Measurements from ENCODE around the gene CHEK2. TPM values are rescaled to one million over a fixed set of nuclear protein-coding genes. Genes with fewer than 3 reads are reported as not detected.
"Not testable (repeated sequence)": the region's sequence is repeated elsewhere in the genome, so short reads cannot be mapped to it uniquely, and the experiment has no call there.

Gene CHEK2
- total RNA-seq, 1 donor from 2014 or later, result 10.9 TPM

DNA sequence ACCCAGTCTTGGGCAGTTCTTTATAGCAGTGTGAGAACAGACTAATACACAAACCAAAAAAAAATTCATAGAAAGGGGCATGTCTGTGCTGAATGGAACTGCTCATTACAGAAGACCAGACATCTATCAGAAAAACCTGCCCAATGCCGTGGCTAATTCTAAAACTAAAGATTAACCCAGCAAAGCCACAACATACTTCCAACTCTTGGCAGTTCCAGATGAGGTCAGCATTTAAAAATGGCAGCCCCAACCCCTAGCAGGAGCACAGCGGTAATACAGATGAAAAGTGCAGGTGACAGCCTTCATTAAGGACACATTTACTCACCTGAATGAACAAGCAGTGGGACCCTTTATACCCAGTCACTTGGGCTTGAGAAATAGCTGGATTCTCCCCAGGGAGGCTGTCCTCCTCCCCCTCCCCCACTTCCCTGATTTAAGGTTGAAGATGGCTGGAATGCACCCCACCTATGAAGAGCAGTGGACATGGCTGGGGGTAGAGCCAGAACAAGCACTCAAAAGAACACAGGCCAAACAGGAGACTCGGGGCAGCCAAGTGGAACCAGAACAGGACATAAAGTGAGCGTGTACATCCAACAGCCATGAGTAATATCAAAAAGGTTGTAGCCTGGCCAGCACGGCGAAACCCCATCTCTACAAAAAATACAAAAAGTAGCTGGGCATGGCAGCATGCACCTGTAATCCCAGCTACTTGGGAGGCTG is 48.4 kb downstream of the CHEK2 start:
- DNase-seq (ENCODE audit: low read depth), result peak; percentile 21

- DNase-seq (ENCODE audit: low read depth), result not testable (repeated sequence)
Measured at GRCh38 chr22:28689796-28690195, 51.8 kb downstream of the CHEK2 start.

DNA sequence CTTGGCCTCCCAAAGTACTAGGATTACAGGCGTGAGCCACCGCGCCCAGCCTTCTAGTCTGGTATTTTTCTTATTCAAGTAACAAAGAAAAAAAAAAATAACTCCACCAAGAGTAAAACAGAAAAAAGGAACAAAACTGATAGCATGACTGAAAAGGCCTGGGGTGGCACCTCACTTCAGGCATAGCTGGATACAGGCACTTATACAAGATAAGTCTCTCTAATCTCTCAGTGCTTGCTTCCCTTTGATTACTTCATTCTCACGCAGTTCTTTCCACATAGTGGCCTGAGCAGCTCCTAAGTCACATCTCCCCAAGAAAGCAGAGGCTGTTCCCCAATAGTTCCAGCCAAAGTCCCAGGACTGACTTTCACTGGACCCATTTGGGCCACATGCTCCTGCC is 58.7 kb downstream of the CHEK2 start:
- not testable (repeated sequence) for DNase-seq (ENCODE audit: low read depth)

DNA sequence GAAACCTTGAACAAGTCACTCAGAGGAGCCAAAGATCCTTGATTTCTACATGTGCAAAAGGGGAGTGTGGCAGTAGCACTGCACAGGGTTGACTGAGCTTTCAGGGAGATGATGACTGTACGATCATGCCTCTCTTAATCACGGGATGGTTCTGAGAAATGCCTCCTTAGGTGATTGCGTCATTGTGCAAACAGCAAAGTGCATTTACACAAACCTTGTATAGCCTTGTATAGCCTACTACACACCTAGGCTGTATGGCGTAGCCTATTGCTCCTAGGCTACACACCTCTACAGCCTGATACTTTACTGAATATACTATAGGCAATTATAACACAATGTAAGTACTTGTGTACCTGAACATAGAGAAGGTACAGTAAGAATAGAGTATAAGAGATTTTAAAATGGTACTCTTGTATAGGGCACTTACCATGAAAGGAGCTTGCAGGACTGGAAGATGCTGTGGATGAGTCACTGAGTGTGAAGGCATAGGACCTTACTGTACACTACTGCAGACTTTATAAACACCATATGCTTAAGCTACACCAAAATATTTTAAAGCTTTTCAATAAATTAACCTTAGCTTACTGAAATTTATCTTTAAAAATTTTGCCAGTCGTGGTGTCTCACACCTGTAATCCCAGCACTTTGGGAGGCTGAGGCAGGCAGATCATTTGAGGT is 60.7 kb downstream of the CHEK2 start:
- not testable (repeated sequence) for DNase-seq (ENCODE audit: low read depth)

DNA sequence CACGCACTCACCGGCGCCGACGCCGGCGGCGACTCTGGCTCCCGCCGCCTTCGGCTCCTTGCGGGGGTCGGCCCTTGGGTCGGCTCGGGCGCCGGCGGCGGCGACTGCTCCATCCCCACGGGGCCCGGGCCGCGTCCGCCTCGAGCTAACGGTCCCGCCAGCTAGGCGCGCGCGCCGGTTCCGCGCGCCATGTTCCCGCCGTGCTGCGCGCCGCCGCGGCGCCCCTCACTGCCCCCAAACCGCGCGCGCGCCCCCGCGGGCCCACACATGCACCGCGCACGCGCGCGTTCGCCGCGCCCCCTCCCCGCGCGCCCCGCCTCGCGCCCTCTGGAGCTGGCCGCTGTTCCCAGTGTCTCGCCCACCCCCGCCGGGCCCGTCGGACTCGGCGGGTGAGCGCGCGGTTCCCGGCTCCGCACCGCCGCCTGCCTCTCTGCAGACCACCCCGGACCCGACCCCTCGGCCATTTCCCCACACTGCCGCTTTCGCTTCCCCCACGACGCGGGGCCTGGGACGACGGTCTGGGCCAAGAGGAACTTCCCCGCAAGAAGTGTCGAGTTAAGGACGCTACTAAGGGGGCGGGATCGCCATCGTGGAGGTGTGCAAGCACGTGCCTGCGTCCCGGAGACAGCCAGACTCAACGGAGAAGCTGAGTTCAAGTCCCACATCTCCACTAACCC is 61.9 kb downstream of the CHEK2 start, which contains the start of gene TTC28:
Gene TTC28, minus strand, starts transcription at position 230 of the 677 bp plus-strand sequence. Its CDS starts 117 bp downstream, at position 113.
- peak; percentile 79 for DNase-seq (ENCODE audit: low read depth)

DNA sequence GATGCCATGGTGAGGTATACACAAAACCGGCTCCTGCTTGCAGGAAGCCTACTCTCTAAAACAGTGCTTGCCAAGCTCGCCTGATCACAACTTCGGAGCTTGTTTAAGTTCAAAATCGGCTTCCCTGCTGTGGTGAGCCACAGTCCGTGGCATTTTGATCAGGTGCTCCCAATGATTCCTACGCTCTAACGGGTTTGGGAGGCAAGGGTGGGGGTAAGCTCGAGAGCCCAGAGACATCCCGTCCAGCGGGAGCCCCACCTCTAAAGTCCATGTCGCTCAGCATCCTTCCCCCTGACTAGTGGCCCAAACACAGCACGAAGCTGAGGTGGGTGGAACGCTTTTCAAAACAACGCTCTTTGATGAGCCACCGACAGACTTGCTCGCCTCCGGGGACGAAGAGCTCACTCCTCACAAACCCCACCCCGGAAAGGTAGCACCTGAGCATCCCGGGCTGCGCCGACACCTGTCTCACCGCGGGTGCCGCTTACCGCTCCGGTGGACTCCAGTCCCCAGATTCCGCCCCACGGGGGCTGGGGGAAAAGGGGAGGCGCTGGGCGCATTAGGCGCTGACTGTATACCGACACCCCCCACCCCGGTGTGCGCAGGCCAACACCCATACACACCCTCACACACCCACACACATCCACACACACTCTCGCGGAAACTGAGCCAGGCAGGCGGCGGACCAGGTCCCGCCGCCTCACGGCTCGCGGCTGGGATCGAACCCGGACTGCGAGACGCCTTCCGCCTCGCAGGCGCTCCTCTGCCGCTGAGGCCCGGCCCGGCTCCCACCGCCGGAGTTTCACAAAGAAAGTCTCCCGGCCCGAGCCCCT is 62.6 kb downstream of the CHEK2 start:
- not testable (repeated sequence) for DNase-seq (ENCODE audit: low read depth)

GRCh38 chr22:28678170-28678569 is 63.5 kb downstream of the CHEK2 start:
- DNase-seq (ENCODE audit: low read depth), result not testable (repeated sequence)

GRCh38 chr22:28674121-28674563 is 67.5 kb downstream of the CHEK2 start:
- peak; percentile 53 for DNase-seq (ENCODE audit: low read depth)

DNA sequence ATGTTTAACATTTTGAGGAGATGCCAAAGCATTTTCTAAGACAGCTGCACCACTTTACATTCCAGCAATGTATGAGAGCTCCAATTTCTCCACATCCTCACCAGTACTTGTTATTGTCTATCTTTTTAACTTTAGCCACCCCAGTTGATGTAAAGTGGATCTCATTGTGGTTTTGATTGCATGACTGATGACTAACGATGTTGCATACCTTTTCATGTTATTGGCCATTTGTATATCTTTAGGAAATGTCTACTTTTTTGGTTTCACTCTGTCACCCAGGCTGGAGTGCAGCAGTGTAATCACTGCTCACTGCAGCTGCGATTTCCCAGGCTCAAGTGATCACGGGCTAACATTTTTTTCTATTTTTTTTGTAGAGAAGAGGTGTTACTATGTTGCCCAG is 70.9 kb downstream of the CHEK2 start:
- DNase-seq (ENCODE audit: low read depth), result no peak

DNA sequence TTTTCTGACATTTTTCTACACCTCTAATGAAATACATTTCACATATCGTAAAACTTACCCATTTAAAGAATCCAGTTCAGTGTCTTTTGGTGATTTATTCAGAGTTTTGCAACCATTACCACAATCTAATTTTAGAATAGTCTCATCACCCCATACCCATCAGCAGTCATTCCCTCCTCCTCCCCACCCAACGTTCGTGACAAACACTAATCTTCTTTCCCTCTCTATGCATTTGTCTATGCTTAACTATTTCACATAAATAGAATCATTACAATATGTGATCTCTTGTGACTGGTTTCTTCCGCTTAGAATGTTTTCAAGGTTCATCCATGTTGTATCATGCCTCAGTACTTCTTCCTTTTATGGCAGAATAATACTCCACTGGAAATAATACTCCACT is 71.5 kb downstream of the CHEK2 start:
- DNase-seq (ENCODE audit: low read depth), result peak; percentile 41

DNA sequence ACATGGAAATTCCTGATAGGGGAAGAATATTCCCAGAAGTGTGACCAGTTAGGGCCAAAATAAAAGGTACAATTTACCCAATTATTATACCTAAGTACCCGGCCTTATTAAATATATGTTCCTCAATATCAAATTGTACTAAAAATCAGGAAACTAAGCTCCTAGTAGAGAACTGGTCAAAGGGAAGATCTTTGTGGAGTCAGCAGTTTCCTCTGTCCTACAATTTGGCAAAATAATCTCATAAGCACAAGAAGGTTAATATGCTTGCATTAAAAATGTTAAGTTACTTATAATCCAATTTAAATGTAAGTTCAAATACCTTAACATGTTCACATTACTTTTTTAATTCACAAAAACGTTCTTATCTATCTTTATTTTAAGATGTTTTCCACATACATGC is 72.2 kb downstream of the CHEK2 start:
- DNase-seq (ENCODE audit: low read depth), result no peak

DNA sequence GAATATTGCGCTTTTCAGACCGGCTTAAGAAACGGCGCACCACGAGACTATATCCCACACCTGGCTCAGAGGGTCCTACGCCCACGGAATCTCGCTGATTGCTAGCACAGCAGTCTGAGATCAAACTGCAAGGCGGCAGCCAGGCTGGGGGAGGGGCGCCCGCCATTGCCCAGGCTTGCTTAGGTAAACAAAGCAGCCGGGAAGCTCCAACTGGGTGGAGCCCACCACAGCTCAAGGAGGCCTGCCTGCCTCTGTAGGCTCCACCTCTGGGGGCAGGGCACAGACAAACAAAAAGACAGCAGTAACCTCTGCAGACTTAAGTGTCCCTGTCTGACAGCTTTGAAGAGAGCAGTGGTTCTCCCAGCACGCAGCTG is 78.1 kb downstream of the CHEK2 start:
- not testable (repeated sequence) for DNase-seq (ENCODE audit: low read depth)

DNA sequence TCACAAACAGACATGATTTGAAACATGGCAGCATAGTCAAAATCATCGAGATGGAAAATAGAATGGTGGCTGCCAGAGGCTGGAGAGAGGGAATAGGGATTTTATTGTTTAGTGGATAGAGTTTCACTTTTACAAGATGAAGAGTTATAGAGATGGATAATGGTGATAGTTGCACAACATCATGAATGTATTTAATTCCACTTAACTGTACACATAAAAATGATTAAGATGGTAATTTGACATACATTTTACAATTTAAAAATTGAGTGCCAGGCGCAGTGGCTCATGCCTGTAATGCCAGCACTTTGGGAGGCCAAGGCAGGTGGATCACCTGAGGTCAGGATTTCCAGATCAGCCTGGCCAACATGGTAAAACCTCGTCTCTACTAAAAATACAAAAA is 83.2 kb downstream of the CHEK2 start:
- no peak for DNase-seq (ENCODE audit: low read depth)

- no peak for DNase-seq (ENCODE audit: low read depth)
Measured at GRCh38 chr22:28656181-28656580, 85.4 kb downstream of the CHEK2 start.

GRCh38 chr22:28650463-28650862 is 91.2 kb downstream of the CHEK2 start:
- no peak for DNase-seq (ENCODE audit: low read depth)

DNA sequence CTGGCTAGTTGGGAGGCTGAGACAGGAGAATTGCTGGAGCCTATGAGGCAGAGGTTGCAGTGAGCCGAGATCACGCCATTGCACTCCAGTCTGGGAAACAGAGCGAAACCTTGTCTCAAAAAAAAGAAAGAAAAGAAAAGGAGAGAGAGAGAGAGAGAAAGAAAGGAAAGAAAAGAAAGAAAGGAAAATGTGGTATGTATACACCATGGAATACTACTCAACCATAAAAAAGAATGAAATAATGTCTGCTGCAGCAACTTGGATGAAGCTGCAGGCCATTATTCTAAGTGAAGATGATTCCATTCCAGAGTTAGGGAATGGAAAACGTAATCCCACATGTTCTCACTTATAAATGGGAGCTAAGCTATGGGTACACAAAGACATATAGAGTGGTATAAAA is 92.8 kb downstream of the CHEK2 start:
- no peak for DNase-seq (ENCODE audit: low read depth)

GRCh38 chr22:28647216-28647615 is 94.4 kb downstream of the CHEK2 start:
- DNase-seq (ENCODE audit: low read depth), result no peak

DNA sequence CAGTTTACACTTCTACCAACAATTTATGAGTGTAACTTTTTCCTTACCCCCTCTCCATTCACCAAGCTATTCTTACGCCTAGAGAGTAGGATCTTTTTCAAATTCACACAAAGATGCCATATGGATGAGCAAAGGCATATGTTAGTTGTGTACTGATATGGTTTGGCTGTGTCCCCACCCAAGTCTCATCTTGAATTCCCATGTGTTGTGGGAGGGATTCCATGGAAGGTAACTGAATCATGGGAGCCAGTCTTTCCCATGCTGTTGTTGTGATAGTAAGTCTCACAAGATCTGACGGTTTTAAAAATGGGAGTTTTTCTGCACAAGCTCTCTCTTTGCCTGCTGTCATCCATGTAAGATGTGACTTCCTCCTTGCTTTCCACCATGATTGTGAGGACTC is 102.3 kb downstream of the CHEK2 start:
- DNase-seq (ENCODE audit: low read depth), result no peak
